GM20431 (cell line): ENCODE measurements around the gene LRRC61.

Source experiments
- in situ Hi-C: fragments of 300-500 bp; cut with MseI, MboI; formaldehyde crosslinking; loops from one replicate; pipeline ENCODE4 v1.15.0; 2020; ENCODE audit warnings: low sequenced_read_pairs; ENCODE audit not compliant: unreplicated experiment

The LRRC61 gene

GRCh38 chr7:150345012-150345411, 21.9 kb downstream of the LRRC61 start:
- in situ Hi-C loops = no loop called here

- in situ Hi-C loops = no loop called here
These were observed 23.8 kb downstream of the LRRC61 start for GRCh38 chr7:150346922-150347321.

- in situ Hi-C loops = no loop called here
These were observed 28.5 kb downstream of the LRRC61 start for GRCh38 chr7:150351587-150352194.

- in situ Hi-C loops = no loop called here
These were observed 32.5 kb downstream of the LRRC61 start for GRCh38 chr7:150355666-150356059.

- in situ Hi-C loops = no loop called here
These were observed 33.2 kb downstream of the LRRC61 start for GRCh38 chr7:150356265-150356897.

- in situ Hi-C loops = no loop called here
These were observed 34.1 kb downstream of the LRRC61 start for GRCh38 chr7:150357270-150357669.

- in situ Hi-C loops = no loop called here
These were observed 34.7 kb downstream of the LRRC61 start for GRCh38 chr7:150357771-150358427.

- in situ Hi-C loops = no loop called here
These were observed 35.3 kb downstream of the LRRC61 start for GRCh38 chr7:150358433-150358832.

- in situ Hi-C loops = no loop called here
These were observed 36.0 kb downstream of the LRRC61 start for GRCh38 chr7:150358988-150359621.

- in situ Hi-C loops = no loop called here
These were observed 36.6 kb downstream of the LRRC61 start for GRCh38 chr7:150359622-150360362.

GRCh38 chr7:150360363-150361058, 37.4 kb downstream of the LRRC61 start:
- in situ Hi-C loops = no loop called here

GRCh38 chr7:150361402-150361801, 38.2 kb downstream of the LRRC61 start:
- in situ Hi-C loops = no loop called here

- in situ Hi-C loops = no loop called here
These were observed 38.9 kb downstream of the LRRC61 start for GRCh38 chr7:150361807-150362621.

- in situ Hi-C loops = no loop called here
These were observed 40.2 kb downstream of the LRRC61 start for GRCh38 chr7:150363370-150363769.

GRCh38 chr7:150363872-150364271, 40.7 kb downstream of the LRRC61 start:
- in situ Hi-C loops = no loop called here

- in situ Hi-C loops = no loop called here
These were observed 42.0 kb downstream of the LRRC61 start for GRCh38 chr7:150365194-150365593.

- in situ Hi-C loops = no loop called here
These were observed 42.7 kb downstream of the LRRC61 start for GRCh38 chr7:150365673-150366398.

GRCh38 chr7:150367677-150368095, 44.5 kb downstream of the LRRC61 start:
- in situ Hi-C loops = no loop called here
